ENCODE data around the gene RPS6KA4. TPM values are rescaled to one million over a fixed set of nuclear protein-coding genes. Genes with fewer than 3 reads are reported as not detected.
A peak's percentile ranks its signal among the peaks of the same experiment; 100 is the strongest.

Gene RPS6KA4
- total RNA-seq, 1 experiment from 2014 or later: 20.4 TPM

- DNase-seq (ENCODE audit: low spot score): no peak
Measured at GRCh38 chr11:64327375-64327774, 31.6 kb upstream of the RPS6KA4 start.

GRCh38 chr11:64327993-64328392, 31.0 kb upstream of the RPS6KA4 start:
- no peak for DNase-seq (ENCODE audit: low spot score)

GRCh38 chr11:64330888-64331287, 28.1 kb upstream of the RPS6KA4 start:
- DNase-seq (ENCODE audit: low spot score): no peak

GRCh38 chr11:64331569-64332371, 27.2 kb upstream of the RPS6KA4 start:
- peak; percentile 88 for DNase-seq (ENCODE audit: low spot score)

- DNase-seq (ENCODE audit: low spot score): no peak
Measured at GRCh38 chr11:64333556-64333955, 25.4 kb upstream of the RPS6KA4 start.

GRCh38 chr11:64334764-64335735, 23.9 kb upstream of the RPS6KA4 start:
- DNase-seq (ENCODE audit: low spot score): peak; percentile 94

- DNase-seq (ENCODE audit: low spot score): no peak
Measured at GRCh38 chr11:64337538-64338249, 21.3 kb upstream of the RPS6KA4 start.

GRCh38 chr11:64338716-64339115, 20.2 kb upstream of the RPS6KA4 start:
- no peak for DNase-seq (ENCODE audit: low spot score)

GRCh38 chr11:64339286-64339685, 19.7 kb upstream of the RPS6KA4 start:
- DNase-seq (ENCODE audit: low spot score): no peak

- no peak for DNase-seq (ENCODE audit: low spot score)
Measured at GRCh38 chr11:64339754-64340408, 19.1 kb upstream of the RPS6KA4 start, which contains the start of gene CCDC88B. TSS of gene CCDC88B (plus strand) at chr11:64340204. CDS start at chr11:64340267, 63 bp downstream.

- no peak for DNase-seq (ENCODE audit: low spot score)
Measured at GRCh38 chr11:64340671-64341335, 18.2 kb upstream of the RPS6KA4 start.

- no peak for DNase-seq (ENCODE audit: low spot score)
Measured at GRCh38 chr11:64341429-64341828, 17.5 kb upstream of the RPS6KA4 start.

GRCh38 chr11:64341851-64342791, 16.8 kb upstream of the RPS6KA4 start:
- peak; percentile 43 for DNase-seq (ENCODE audit: low spot score)

GRCh38 chr11:64342869-64343745, 15.9 kb upstream of the RPS6KA4 start:
- DNase-seq (ENCODE audit: low spot score): no peak

GRCh38 chr11:64343767-64344559, 15.0 kb upstream of the RPS6KA4 start:
- no peak for DNase-seq (ENCODE audit: low spot score)

- no peak for DNase-seq (ENCODE audit: low spot score)
Measured at GRCh38 chr11:64344787-64345186, 14.2 kb upstream of the RPS6KA4 start.

GRCh38 chr11:64347193-64347867, 11.6 kb upstream of the RPS6KA4 start:
- DNase-seq (ENCODE audit: low spot score): no peak

All from H4 (cell line).